HepG2 (cell line): ENCODE data around the gene BCAS3. TPM values are rescaled to one million over a fixed set of nuclear protein-coding genes. Genes with fewer than 3 reads are reported as not detected.

Source experiments
- ARNT2 ChIP-seq: sonication (generic); formaldehyde crosslinking; IDR thresholded peaks from 2 replicates; pipeline ENCODE4 v1.8.0; 2022; ENCODE audit warnings: mild to moderate bottlenecking, low read depth, missing genetic modification reagents, moderate library complexity
- ATF7-NPFF ChIP-seq: sonication (generic); formaldehyde crosslinking; IDR thresholded peaks from 2 replicates; pipeline ENCODE4 v1.8.1; 2023; ENCODE audit warnings: mild to moderate bottlenecking, low read depth, missing genetic modification reagents, moderate library complexity
- CAMTA2 ChIP-seq: sonication (generic); formaldehyde crosslinking; IDR thresholded peaks from 2 replicates; pipeline ENCODE4 v1.4.0; 2020; ENCODE audit warnings: mild to moderate bottlenecking, missing genetic modification reagents, borderline replicate concordance
- CREB3 ChIP-seq: sonication (generic); formaldehyde crosslinking; IDR thresholded peaks from 2 replicates; pipeline ENCODE4 v1.5.0; 2020; ENCODE audit warnings: missing genetic modification reagents
- DPF2 ChIP-seq: sonication (generic); formaldehyde crosslinking; IDR thresholded peaks from 2 replicates; pipeline ENCODE4 v1.4.0; 2020; ENCODE audit warnings: mild to moderate bottlenecking, low read depth, missing genetic modification reagents, borderline replicate concordance
- FOXP1 ChIP-seq, 2 experiments: fragments of 450-650 bp in 1 of 2; IDR thresholded peaks; 2 replicates each; pipeline ENCODE4 v1.6.1; 2017 to 2018; ENCODE audit warnings: antibody characterized with exemption in 1 of 2
- GZF1 ChIP-seq: sonication (generic); formaldehyde crosslinking; IDR thresholded peaks from 2 replicates; pipeline ENCODE4 v1.5.1; 2020; ENCODE audit warnings: mild to moderate bottlenecking, missing genetic modification reagents
- HNRNPH1 ChIP-seq: fragments of 200-400 bp; formaldehyde crosslinking; optimal IDR thresholded peaks from 2 replicates; pipeline ENCODE3; 2017; ENCODE audit warnings: mild to moderate bottlenecking, low read depth, low read length
- MEIS2 ChIP-seq: sonication (generic); formaldehyde crosslinking; IDR thresholded peaks from 2 replicates; pipeline ENCODE4 v1.9.0; 2021; ENCODE audit warnings: mild to moderate bottlenecking, missing genetic modification reagents
- MYNN ChIP-seq: sonication (generic); formaldehyde crosslinking; IDR thresholded peaks from 2 replicates; pipeline ENCODE4 v1.4.0; 2020; ENCODE audit warnings: mild to moderate bottlenecking, low read depth, missing genetic modification reagents
- NCOA5 ChIP-seq: sonication (generic); formaldehyde crosslinking; IDR thresholded peaks from 2 replicates; pipeline ENCODE4 v1.4.0; 2020; ENCODE audit warnings: missing genetic modification reagents
- NKX3-1 ChIP-seq: sonication (generic); formaldehyde crosslinking; IDR thresholded peaks from 2 replicates; pipeline ENCODE4 v1.5.0; 2020; ENCODE audit warnings: missing genetic modification reagents
- NR3C1 ChIP-seq: sonication (generic); formaldehyde crosslinking; IDR thresholded peaks from 2 replicates; pipeline ENCODE4 v1.4.0; 2020; ENCODE audit warnings: missing genetic modification reagents
- PHF8 ChIP-seq: sonication (generic); formaldehyde crosslinking; IDR thresholded peaks from 2 replicates; pipeline ENCODE4 v1.5.0; 2020; ENCODE audit warnings: missing genetic modification reagents
- SNAPC5 ChIP-seq: sonication (generic); formaldehyde crosslinking; IDR thresholded peaks from 2 replicates; pipeline ENCODE4 v1.8.1; 2023; ENCODE audit warnings: mild to moderate bottlenecking, missing genetic modification reagents, borderline replicate concordance
- ZBED4 ChIP-seq: sonication (generic); formaldehyde crosslinking; IDR thresholded peaks from 2 replicates; pipeline ENCODE4 v1.4.0; 2020; ENCODE audit warnings: missing genetic modification reagents, borderline replicate concordance
- ZNF142 ChIP-seq: sonication (generic); formaldehyde crosslinking; IDR thresholded peaks from 2 replicates; pipeline ENCODE4 v1.4.0; 2020; ENCODE audit warnings: missing genetic modification reagents
- ZNF747 ChIP-seq: sonication (generic); formaldehyde crosslinking; IDR thresholded peaks from 2 replicates; pipeline ENCODE4 v1.8.1; 2023; ENCODE audit warnings: missing genetic modification reagents, mild to moderate bottlenecking, borderline replicate concordance
- ZNF776 ChIP-seq: sonication (generic); formaldehyde crosslinking; IDR thresholded peaks from 2 replicates; pipeline ENCODE4 v1.4.0; 2020; ENCODE audit warnings: mild to moderate bottlenecking, missing genetic modification reagents
- polyA plus RNA-seq, 8 experiments: library from polyadenylated mRNA; depleted of rRNA in 3 of 8; stranded (reverse) in 7 of 8; unstranded in 1 of 8; fragments of >200 nt; fragmentation: Illumina TruSeq in 4 of 8; extraction: Trizol in 4 of 8; gene quantifications; 2 replicates each; pipeline versions ENCODE4 v1.2.1 to v1.2.3, GENCODE V29; 2011 to 2016; ENCODE audit warnings: low read depth in 4 of 8, missing spikeins in 1 of 8, mixed read lengths in 1 of 8; ENCODE audit not compliant: insufficient read depth in 1 of 8
- total RNA-seq, 5 experiments: library from RNA; depleted of rRNA; stranded (reverse); fragments of >200 nt; fragmentation: Illumina TruSeq; extraction: Trizol; gene quantifications; 2 replicates each; pipeline ENCODE4 v1.2.3, GENCODE V29; 2016; ENCODE audit warnings: low read depth in 1 of 5

Gene BCAS3
- total and polyA plus RNA-seq, 2 of the 13 experiments (the other 11 are each of a cell fraction or from before 2014, with no cell fraction given), result 10.7 to 11.2 TPM

- TF ChIP-seq NKX3-1 (peak; percentile 100), ATF7-NPFF (peak; percentile 92), CAMTA2 (no peak), ZNF747 (no peak), ZNF142 (CRISPR knock-in tag) (no peak), ZBED4 (CRISPR knock-in tag) (peak; percentile 97), MYNN (no peak; the same call in 1 of the 2 replicates), SNAPC5 (CRISPR knock-in tag) (peak; percentile 91), GZF1 (CRISPR knock-in tag) (peak; percentile 75; the same call in 1 of the 2 replicates), CREB3 (0 out of 2 replicates have a peak, but pooled peaks have one; percentile 6), MEIS2 (CRISPR knock-in tag) (peak; percentile 92), ARNT2 (CRISPR knock-in tag) (peak; percentile 93), NR3C1 (CRISPR knock-in tag) (no peak), DPF2 (CRISPR knock-in tag) (peak; percentile 99), PHF8 (CRISPR knock-in tag) (peak; percentile 61), NCOA5 (CRISPR knock-in tag) (no peak), ZNF776 (no peak), HNRNPH1 (no peak), FOXP1 (IDR thresholded peaks at IDR 0.05) (peak; percentile 86), FOXP1 (CRISPR knock-in tag; IDR thresholded peaks at IDR 0.05) (peak; percentile 97)
Observed at GRCh38 chr17:61335845-61336655, 658.4 kb downstream of the BCAS3 start (continued).
